ENCODE measurements around the gene RPS3. TPM values are rescaled to one million over a fixed set of nuclear protein-coding genes. Genes with fewer than 3 reads are reported as not detected.

RPS3 gene
- total and polyA plus RNA-seq, 2 donors (not counting 3 experiments of a cell fraction or from before 2014, with no cell fraction given) = 2,973 to 3,734 TPM

- Histone ChIP-seq H3K9me1 (replicated peaks; ENCODE audit: control insufficient read depth, extremely low read depth, insufficient read depth, low read length) (no peaks in the 10 kb centered on the region), H3K27me3 (ENCODE audit: control insufficient read depth in 2 of 2, insufficient read depth in 2 of 2, low read length in 2 of 2) (no peaks in the 10 kb centered on the region), H3K4me3 (replicated peaks in 1 of 3; ENCODE audit: insufficient read depth in 1 of 3, low read depth in 1 of 3, low read length in 3 of 3) (no peak overlapping the region), H3K9me3 (replicated peaks; ENCODE audit: control insufficient read depth, insufficient read depth, low read length) (no peaks in the 10 kb centered on the region), H2AFZ (ENCODE audit: low read depth, low read length) (no peak overlapping the region), H3K4me2 (ENCODE audit: insufficient read depth, low read length) (no peak overlapping the region), H3K4me1 (ENCODE audit: control insufficient read depth, extremely low read depth, insufficient read depth, low read length) (no peaks in the 10 kb centered on the region), H4K20me1 (replicated peaks; ENCODE audit: control insufficient read depth, extremely low read depth, insufficient read depth, low read length) (no peaks in the 10 kb centered on the region), H3K36me3 (ENCODE audit: control insufficient read depth in 2 of 2, extremely low read depth in 1 of 2, insufficient read depth in 2 of 2, low read length in 2 of 2) (peaks cover 0 to 33% of the 10 kb centered on the region in 2 experiments), H3K79me2 (ENCODE audit: control insufficient read depth, insufficient read depth, low read length) (no peaks in the 10 kb centered on the region), H3K27ac (ENCODE audit: insufficient read depth, low read depth, low read length) (no peak overlapping the region), H3K9ac (replicated peaks; ENCODE audit: extremely low read depth, insufficient read depth, low read length) (no peak overlapping the region)
- DNase-seq (ENCODE audit: low read depth, low spot score) = no peak
- no peak for TF ChIP-seq GATA2 (IDR thresholded peaks at IDR 0.05; ENCODE audit: insufficient read depth, insufficient read length, low read depth, low read length)
- no peak for TF ChIP-seq CTCF (IDR thresholded peaks at IDR 0.05; ENCODE audit: extremely low read depth in 1 of 2, insufficient read depth in 1 of 2, low read depth in 1 of 2, low read length in 2 of 2)
- TF ChIP-seq JUN (IDR thresholded peaks at IDR 0.05; ENCODE audit: borderline replicate concordance, insufficient read depth, insufficient read length, low read depth) = no peak
- no peak for TF ChIP-seq FOS (IDR thresholded peaks at IDR 0.05; ENCODE audit: borderline replicate concordance, insufficient read depth, low read length)
- TF ChIP-seq MAX (IDR thresholded peaks at IDR 0.05; ENCODE audit: insufficient read depth, insufficient read length) = no peak
- no peak for TF ChIP-seq MYC (IDR thresholded peaks at IDR 0.05; ENCODE audit: low read depth, low read length)
- TF ChIP-seq EZH2 (IDR thresholded peaks at IDR 0.05; ENCODE audit: borderline replicate concordance, low read depth, low read length, severe bottlenecking) = no peak
- TF ChIP-seq POLR2A (IDR thresholded peaks at IDR 0.05; ENCODE audit: low read depth, low read length) = no peak
- TF ChIP-seq POLR2AphosphoS5 (IDR thresholded peaks at IDR 0.05; ENCODE audit: insufficient read depth, low read depth, low read length) = no peak
- intact Hi-C loops (cut with micrococcal nuclease) (no loop called here), dilution Hi-C loops (cut with MboI; ENCODE audit: extremely low pct_ligation_motif_present, low sequenced_read_pairs) (loop anchor here (10.0 kb wide), 1 partner anchor 92 kb away; no protein-coding TSS in a partner anchor)
- no peak for FAIRE-seq
- ChIA-PET POLR2A (no interaction called here), CTCF (interaction anchor here (1.4 to 4.9 kb wide), 3 partner anchors 54 to 89 kb away, joined by 8 to 115 read pairs (median 49); partner anchors contain the start of gene GDPD5)
- BruUV-seq (replicated peaks) = no TSS peak
These were observed 43.0 kb downstream of the RPS3 start for GRCh38 chr11:75442161-75442885.

Data from endothelial cell of umbilical vein (primary cell).